Neural progenitor cell (in vitro differentiated cells): ENCODE measurements around the gene SLIT1. TPM values are rescaled to one million over a fixed set of nuclear protein-coding genes. Genes with fewer than 3 reads are reported as not detected.

Source experiments
- DNase-seq: peaks from one replicate; pipeline ENCODE4 v3.0.0-alpha.2; 2016; ENCODE audit warnings: low spot score
- H2AFZ ChIP-seq: fragments of 200-600 bp; sonication (generic); replicated peaks from 2 replicates; pipeline ENCODE4 v1.6.1; 2016; ENCODE audit warnings: antibody characterized with exemption
- H3F3A ChIP-seq: fragments of 200-600 bp; sonication (generic); 2 replicates; pipeline ENCODE4 v1.6.1; 2016; ENCODE audit warnings: antibody characterized with exemption, low read depth
- H3K27ac ChIP-seq: fragments of 200-600 bp; sonication (generic); 2 replicates; pipeline ENCODE4 v1.5.1; 2016; ENCODE audit warnings: mild to moderate bottlenecking
- H3K27me3 ChIP-seq: fragments of 200-600 bp; sonication (generic); 2 replicates; pipeline ENCODE4 v1.6.1; 2016; ENCODE audit warnings: mild to moderate bottlenecking, moderate library complexity
- H3K36me3 ChIP-seq: fragments of 200-600 bp; sonication (generic); 2 replicates; pipeline ENCODE4 v1.5.1; 2016
- H3K4me1 ChIP-seq: fragments of 200-600 bp; sonication (generic); 2 replicates; pipeline ENCODE4 v1.6.1; 2016; ENCODE audit warnings: mixed run types
- H3K4me2 ChIP-seq: fragments of 200-600 bp; sonication (generic); 2 replicates; pipeline ENCODE4 v1.6.1; 2016
- H3K4me3 ChIP-seq: fragments of 200-600 bp; sonication (generic); 2 replicates; pipeline ENCODE4 v1.5.1; 2016
- H3K79me2 ChIP-seq: fragments of 200-600 bp; sonication (generic); 2 replicates; pipeline ENCODE4 v1.6.1; 2016; ENCODE audit warnings: low read depth
- H3K9ac ChIP-seq: fragments of 200-600 bp; sonication (generic); 2 replicates; pipeline ENCODE4 v1.6.1; 2016
- H3K9me3 ChIP-seq: fragments of 200-600 bp; sonication (generic); 2 replicates; pipeline ENCODE4 v1.5.1; 2016; ENCODE audit warnings: low read depth
- H4K20me1 ChIP-seq: fragments of 200-600 bp; sonication (generic); 2 replicates; pipeline ENCODE4 v1.6.1; 2016; ENCODE audit warnings: low read depth
- H3K27ac Mint-ChIP-seq: 3 replicates; pipeline ENCODE4 v1.8.0; 2021; ENCODE audit warnings: mixed read lengths
- H3K27me3 Mint-ChIP-seq: 2 replicates; pipeline ENCODE4 v1.8.0; 2022; ENCODE audit warnings: low read depth, mild to moderate bottlenecking, inconsistent platforms, moderate library complexity, mixed read lengths; ENCODE audit not compliant: insufficient read depth
- H3K36me3 Mint-ChIP-seq: 3 replicates; pipeline ENCODE4 v1.8.0; 2021; ENCODE audit warnings: mixed read lengths
- H3K4me1 Mint-ChIP-seq: 3 replicates; pipeline ENCODE4 v1.8.0; 2021; ENCODE audit warnings: mixed read lengths
- H3K4me3 Mint-ChIP-seq: 3 replicates; pipeline ENCODE4 v1.8.0; 2021; ENCODE audit warnings: mild to moderate bottlenecking, moderate library complexity, mixed read lengths
- H3K9me3 Mint-ChIP-seq: 3 replicates; pipeline ENCODE4 v1.8.0; 2020; ENCODE audit warnings: mixed read lengths
- CTCF ChIP-seq: fragments of 200-600 bp; sonication (generic); IDR thresholded peaks from 2 replicates; pipeline ENCODE4 v1.5.1; 2017; ENCODE audit warnings: antibody characterized with exemption, mild to moderate bottlenecking
- EZH2 ChIP-seq: fragments of 200-600 bp; sonication (generic); IDR thresholded peaks from 2 replicates; pipeline ENCODE4 v1.6.1; 2017; ENCODE audit warnings: antibody characterized with exemption, mild to moderate bottlenecking, moderate library complexity
- EZH2phosphoT487 ChIP-seq: fragments of 200-600 bp; sonication (generic); IDR thresholded peaks from 2 replicates; pipeline ENCODE4 v1.6.1; 2017; ENCODE audit warnings: antibody characterized with exemption
- total RNA-seq: library from RNA; depleted of rRNA; stranded (reverse); fragments of >200 nt; gene quantifications from 2 replicates; pipeline ENCODE4 v1.2.3, GENCODE V29; 2015; ENCODE audit warnings: low replicate concordance

The SLIT1 gene
- total RNA-seq, 1 donor from 2014 or later: 0.92 TPM

- H3K4me3 ChIP-seq: no peak overlapping the region
- no peak overlapping the region for H3K27ac ChIP-seq
- H3K79me2 ChIP-seq: no peaks in the 10 kb centered on the region
- H3K4me3 Mint-ChIP-seq: peak overlapping the region; percentile 17
- no peak overlapping the region for H2AFZ ChIP-seq
- no peaks in the 10 kb centered on the region for H3F3A ChIP-seq
- no peaks in the 10 kb centered on the region for H3K9me3 Mint-ChIP-seq
- H3K27ac Mint-ChIP-seq: no peak overlapping the region
- H3K4me1 ChIP-seq: no peaks in the 10 kb centered on the region
- no peak overlapping the region for H3K4me2 ChIP-seq
- H4K20me1 ChIP-seq: no peaks in the 10 kb centered on the region
- no peaks in the 10 kb centered on the region for H3K36me3 Mint-ChIP-seq
- no peak overlapping the region for H3K9ac ChIP-seq
- no peaks in the 10 kb centered on the region for H3K36me3 ChIP-seq
- no peaks in the 10 kb centered on the region for H3K9me3 ChIP-seq
- H3K4me1 Mint-ChIP-seq: peaks cover 6% of the 10 kb centered on the region
- H3K27me3 Mint-ChIP-seq: peaks cover 7% of the 10 kb centered on the region
- DNase-seq: no peak
- no peaks in the 10 kb centered on the region for H3K27me3 ChIP-seq
- TF ChIP-seq EZH2phosphoT487 (no peak), EZH2 (no peak)
Measured at GRCh38 chr10:97050205-97050745, 135.5 kb downstream of the SLIT1 start.

GRCh38 chr10:97049670-97050069, 136.1 kb downstream of the SLIT1 start:
- no peaks in the 10 kb centered on the region for H3K79me2 ChIP-seq
- TF ChIP-seq CTCF: no peak
- no peak for TF ChIP-seq EZH2phosphoT487
- TF ChIP-seq EZH2: no peak
- H3K27me3 ChIP-seq: no peaks in the 10 kb centered on the region
- H3F3A ChIP-seq: no peaks in the 10 kb centered on the region
- H3K27ac Mint-ChIP-seq: no peak overlapping the region
- H4K20me1 ChIP-seq: no peaks in the 10 kb centered on the region
- no peaks in the 10 kb centered on the region for H3K36me3 ChIP-seq
- no peak overlapping the region for H3K27ac ChIP-seq
- no peaks in the 10 kb centered on the region for H3K9me3 Mint-ChIP-seq
- no peak overlapping the region for H2AFZ ChIP-seq
- H3K27me3 Mint-ChIP-seq: peaks cover 7% of the 10 kb centered on the region
- no peaks in the 10 kb centered on the region for H3K36me3 Mint-ChIP-seq
- no peak overlapping the region for H3K9ac ChIP-seq
- H3K4me2 ChIP-seq: no peak overlapping the region
- no peak overlapping the region for H3K4me3 ChIP-seq
- no peaks in the 10 kb centered on the region for H3K4me1 ChIP-seq
- no peak overlapping the region for H3K4me3 Mint-ChIP-seq
- H3K9me3 ChIP-seq: no peaks in the 10 kb centered on the region
- no peak for DNase-seq
- peaks cover 6% of the 10 kb centered on the region for H3K4me1 Mint-ChIP-seq

GRCh38 chr10:97048649-97049427, 136.9 kb downstream of the SLIT1 start:
- Histone ChIP-seq H3K9me3 (no peaks in the 10 kb centered on the region), H2AFZ (no peak overlapping the region), H3K27me3 (no peaks in the 10 kb centered on the region), H3K27ac (no peak overlapping the region), H3F3A (no peaks in the 10 kb centered on the region), H3K4me3 (no peak overlapping the region), H3K36me3 (no peaks in the 10 kb centered on the region), H3K4me2 (no peak overlapping the region), H4K20me1 (no peaks in the 10 kb centered on the region), H3K4me1 (no peaks in the 10 kb centered on the region), H3K79me2 (no peaks in the 10 kb centered on the region), H3K9ac (no peak overlapping the region)
- H3K27ac Mint-ChIP-seq: no peak overlapping the region
- no peak overlapping the region for H3K4me3 Mint-ChIP-seq
- H3K36me3 Mint-ChIP-seq: no peaks in the 10 kb centered on the region
- H3K27me3 Mint-ChIP-seq: peaks cover 7% of the 10 kb centered on the region
- TF ChIP-seq CTCF (no peak), EZH2phosphoT487 (no peak), EZH2 (no peak)
- H3K9me3 Mint-ChIP-seq: no peaks in the 10 kb centered on the region
- no peak for DNase-seq
- H3K4me1 Mint-ChIP-seq: peaks cover 6% of the 10 kb centered on the region

- no peak overlapping the region for H3K4me3 Mint-ChIP-seq
Measured at GRCh38 chr10:97047788-97048187, 138.0 kb downstream of the SLIT1 start.

More at GRCh38 chr10:97047788-97048187, 138.0 kb downstream of the SLIT1 start:
- Histone ChIP-seq H2AFZ (no peak overlapping the region), H4K20me1 (no peaks in the 10 kb centered on the region), H3K9ac (no peak overlapping the region), H3F3A (no peaks in the 10 kb centered on the region), H3K4me2 (no peak overlapping the region), H3K9me3 (no peaks in the 10 kb centered on the region), H3K4me3 (no peak overlapping the region), H3K36me3 (no peaks in the 10 kb centered on the region), H3K27me3 (no peaks in the 10 kb centered on the region), H3K79me2 (no peaks in the 10 kb centered on the region), H3K27ac (no peak overlapping the region), H3K4me1 (no peaks in the 10 kb centered on the region)
- DNase-seq: no peak
- Mint-ChIP-seq H3K4me1 (peaks cover 6% of the 10 kb centered on the region), H3K27me3 (peaks cover 7% of the 10 kb centered on the region), H3K27ac (no peak overlapping the region), H3K9me3 (no peaks in the 10 kb centered on the region), H3K36me3 (no peaks in the 10 kb centered on the region)
- no peak for TF ChIP-seq EZH2phosphoT487
- no peak for TF ChIP-seq EZH2
- TF ChIP-seq CTCF: no peak
